Smooth muscle cell (in vitro differentiated cells): ENCODE data around the gene GMPPB. TPM values are rescaled to one million over a fixed set of nuclear protein-coding genes. Genes with fewer than 3 reads are reported as not detected.

Experiments used
- DNase-seq: peaks from one replicate; lab custom pipeline; 2025; ENCODE audit not compliant: unreplicated experiment; lab: John Stamatoyannopoulos, UW
- H2AFZ ChIP-seq: fragments of 200-600 bp; sonication (generic); 2 replicates; pipeline ENCODE4 v1.6.0; 2016; ENCODE audit warnings: antibody characterized with exemption, low read depth, mild to moderate bottlenecking
- H3F3A ChIP-seq: fragments of 200-600 bp; sonication (generic); 2 replicates; pipeline ENCODE4 v1.6.0; 2017; ENCODE audit warnings: antibody characterized with exemption, low read depth
- H3K27ac ChIP-seq: fragments of 200-600 bp; sonication (generic); 2 replicates; pipeline ENCODE4 v1.5.1; 2016; ENCODE audit warnings: low read depth, mild to moderate bottlenecking
- H3K27me3 ChIP-seq: fragments of 200-600 bp; sonication (generic); 2 replicates; pipeline ENCODE4 v1.6.1; 2016; ENCODE audit warnings: low read depth, mild to moderate bottlenecking
- H3K36me3 ChIP-seq: fragments of 200-600 bp; sonication (generic); 2 replicates; pipeline ENCODE4 v1.5.1; 2016; ENCODE audit warnings: low read depth
- H3K4me1 ChIP-seq: fragments of 200-600 bp; sonication (generic); 2 replicates; pipeline ENCODE4 v1.5.1; 2016; ENCODE audit warnings: low read depth
- H3K4me2 ChIP-seq: fragments of 200-600 bp; sonication (generic); 2 replicates; pipeline ENCODE4 v1.6.0; 2016; ENCODE audit warnings: mild to moderate bottlenecking
- H3K4me3 ChIP-seq: fragments of 200-600 bp; sonication (generic); 2 replicates; pipeline ENCODE4 v1.5.1; 2016; ENCODE audit warnings: mild to moderate bottlenecking
- H3K79me2 ChIP-seq: fragments of 200-600 bp; sonication (generic); 2 replicates; pipeline ENCODE4 v1.6.0; 2016; ENCODE audit warnings: low read depth, mild to moderate bottlenecking
- H3K9ac ChIP-seq: fragments of 200-600 bp; sonication (generic); 2 replicates; pipeline ENCODE4 v1.6.0; 2016; ENCODE audit warnings: low read depth
- H3K9me3 ChIP-seq: fragments of 200-600 bp; sonication (generic); replicated peaks from 2 replicates; pipeline ENCODE4 v1.5.1; 2016; ENCODE audit warnings: low read depth
- H4K20me1 ChIP-seq: fragments of 200-600 bp; sonication (generic); 2 replicates; pipeline ENCODE4 v1.6.0; 2016; ENCODE audit warnings: low read depth
- CTCF ChIP-seq: fragments of 200-600 bp; sonication (generic); IDR thresholded peaks from 2 replicates; pipeline ENCODE4 v1.5.1; 2017; ENCODE audit warnings: borderline replicate concordance, mild to moderate bottlenecking, antibody characterized with exemption; ENCODE audit not compliant: insufficient read depth, poor library complexity, severe bottlenecking
- WGBS: methylation state at CpG from one replicate; pipeline ENCODE4 v1.1.7; 2016; ENCODE audit warnings: low lambda C conversion rate; 5-methylcytosine and 5-hydroxymethylcytosine counted together
- polyA plus RNA-seq: library from polyadenylated mRNA; unstranded; fragments of >200 nt; fragmentation: Nextera tagmentation; extraction: Ambion mirVana; gene quantifications from 2 replicates; pipeline ENCODE4 v1.2.1, GENCODE V29; 2016
- total RNA-seq: library from RNA; depleted of rRNA; stranded (reverse); fragments of >200 nt; gene quantifications from 2 replicates; pipeline ENCODE4 v1.2.3, GENCODE V29; 2014

The GMPPB gene
- total and polyA plus RNA-seq, 2 experiments from 2014 or later: 21.3 to 68.3 TPM

- Histone ChIP-seq H3K79me2 (peaks cover 12% of the 10 kb centered on the region), H3K4me1 (peaks cover 6% of the 10 kb centered on the region)
These were observed 3.6 kb upstream of the GMPPB start for GRCh38 chr3:49727154-49727923.

DNA sequence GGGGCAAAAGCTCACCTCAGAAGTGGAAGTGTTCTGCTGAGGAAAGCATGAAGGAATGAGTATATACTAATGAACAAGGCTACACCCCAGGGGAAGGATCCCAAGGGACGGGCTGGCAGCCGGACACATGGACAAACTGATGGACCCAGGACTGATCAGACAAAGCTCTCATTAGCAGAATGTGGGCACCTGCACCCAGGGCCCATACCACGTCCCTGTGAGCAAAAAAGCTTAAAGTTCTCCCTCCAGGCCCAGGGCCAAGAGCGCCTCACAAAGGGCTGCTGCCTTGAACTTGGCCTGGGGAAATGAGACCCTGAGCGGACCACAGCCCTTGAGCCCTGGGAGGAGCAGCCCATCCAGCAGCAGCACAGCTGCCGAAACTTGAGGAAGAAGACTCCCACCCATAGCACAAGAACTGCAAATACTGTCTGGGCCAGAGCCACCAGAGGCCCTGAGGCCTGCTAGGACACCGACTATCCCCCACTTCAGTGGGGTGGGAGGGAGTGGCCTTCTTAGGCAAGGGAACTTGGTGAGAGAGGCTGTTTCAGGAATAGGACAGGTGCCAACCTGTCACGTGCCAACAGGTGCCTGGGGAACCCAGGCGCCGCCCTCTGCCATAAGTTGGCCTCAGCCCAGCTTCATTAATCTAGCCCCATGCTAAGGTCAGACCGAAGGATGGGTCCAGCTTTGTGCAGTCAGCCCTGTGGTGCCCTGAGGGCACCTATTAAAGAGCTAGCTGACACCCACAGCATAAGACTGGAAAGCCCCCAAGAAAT is 2.3 kb upstream of the GMPPB start:
- no peak overlapping the region for H2AFZ ChIP-seq
- no peaks in the 10 kb centered on the region for H3K9me3 ChIP-seq
- H3K4me3 ChIP-seq: no peak overlapping the region
- H3K79me2 ChIP-seq: peaks cover 13% of the 10 kb centered on the region
- no peak for TF ChIP-seq CTCF
- H3K36me3 ChIP-seq: no peaks in the 10 kb centered on the region
- peaks cover 6% of the 10 kb centered on the region for H3K4me1 ChIP-seq
- no peak overlapping the region for H3K9ac ChIP-seq
- WGBS: 98% methylated on average over 11 of the region's 11 CpGs
- no peaks in the 10 kb centered on the region for H3K27me3 ChIP-seq
- peak overlapping the region; percentile 94 for H3K27ac ChIP-seq
- peaks cover 12% of the 10 kb centered on the region for H3F3A ChIP-seq
- peaks cover 4% of the 10 kb centered on the region for H4K20me1 ChIP-seq
- H3K4me2 ChIP-seq: no peak overlapping the region
- DNase-seq: no peak

More at GRCh38 chr3:49727154-49727923, 3.6 kb upstream of the GMPPB start:
- no peaks in the 10 kb centered on the region for H3K9me3 ChIP-seq
- H3K4me2 ChIP-seq: no peak overlapping the region
- no peak overlapping the region for H2AFZ ChIP-seq
- no peaks in the 10 kb centered on the region for H3K27me3 ChIP-seq
- DNase-seq: no peak
- no peak overlapping the region for H3K9ac ChIP-seq
- no peak overlapping the region for H3K27ac ChIP-seq
- H3K36me3 ChIP-seq: no peaks in the 10 kb centered on the region
- no peaks in the 10 kb centered on the region for H4K20me1 ChIP-seq
- H3F3A ChIP-seq: peaks cover 8% of the 10 kb centered on the region
- no peak overlapping the region for H3K4me3 ChIP-seq
- 98% methylated on average over 19 of the region's 19 CpGs for WGBS
- TF ChIP-seq CTCF: no peak

DNA sequence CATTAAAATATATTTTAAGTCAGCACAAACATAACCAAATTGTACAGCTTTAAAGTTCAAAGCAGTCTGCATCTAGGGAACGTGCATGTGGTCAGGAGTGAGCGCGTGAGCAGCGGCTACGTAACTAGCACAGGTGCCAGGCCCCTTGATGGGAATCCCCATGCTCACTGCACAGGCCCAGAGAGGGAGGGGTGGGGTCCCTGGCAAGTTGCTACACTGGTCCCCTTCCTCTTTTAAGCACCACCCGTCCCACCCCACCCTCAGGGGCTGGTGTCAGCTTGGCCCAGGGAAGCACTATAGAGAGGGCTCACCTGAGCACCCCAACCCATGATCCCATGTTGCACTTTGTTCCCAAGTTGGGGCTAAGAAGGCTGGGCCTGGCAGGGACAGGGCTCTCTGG is 835 bp upstream of the GMPPB start:
- H3K27ac ChIP-seq: peak overlapping the region; percentile 94
- H3K36me3 ChIP-seq: no peaks in the 10 kb centered on the region
- H3K4me1 ChIP-seq: peaks cover 6% of the 10 kb centered on the region
- 61% methylated on average over 6 of the region's 6 CpGs for WGBS
- no peaks in the 10 kb centered on the region for H3K9me3 ChIP-seq
- H2AFZ ChIP-seq: no peak overlapping the region
- DNase-seq: no peak
- peak overlapping the region; percentile 98 for H3K9ac ChIP-seq
- no peak for TF ChIP-seq CTCF
- peak overlapping the region; percentile 87 for H3K4me2 ChIP-seq
- H3K4me3 ChIP-seq: peak overlapping the region; percentile 73
- peaks cover 5% of the 10 kb centered on the region for H4K20me1 ChIP-seq
- H3F3A ChIP-seq: peaks cover 12% of the 10 kb centered on the region
- peaks cover 13% of the 10 kb centered on the region for H3K79me2 ChIP-seq
- no peaks in the 10 kb centered on the region for H3K27me3 ChIP-seq
